Coronary artery (tissue), 2 donors: ENCODE results near the gene ARID2.

Experiments used
- DNase-seq: peaks from one replicate; pipeline ENCODE4 v3.0.0-alpha.2; 2017; ENCODE audit warnings: low spot score
- H3K27ac ChIP-seq, 2 donors: fragments of 200-600 bp; sonication (generic); one replicate each; pipeline ENCODE4 v1.5.1; 2016 to 2019
- H3K4me3 ChIP-seq: fragments of 200-600 bp; sonication (generic); 2 replicates; pipeline ENCODE4 v1.5.1; 2016; ENCODE audit warnings: mild to moderate bottlenecking, moderate library complexity
- TF ChIP-seq, protein P1 (sequence below): fragments of 200-600 bp; sonication (generic); IDR thresholded peaks from one replicate; pipeline ENCODE4 v1.5.1; 2019; ENCODE audit warnings: antibody characterized with exemption

ARID2 gene

DNA sequence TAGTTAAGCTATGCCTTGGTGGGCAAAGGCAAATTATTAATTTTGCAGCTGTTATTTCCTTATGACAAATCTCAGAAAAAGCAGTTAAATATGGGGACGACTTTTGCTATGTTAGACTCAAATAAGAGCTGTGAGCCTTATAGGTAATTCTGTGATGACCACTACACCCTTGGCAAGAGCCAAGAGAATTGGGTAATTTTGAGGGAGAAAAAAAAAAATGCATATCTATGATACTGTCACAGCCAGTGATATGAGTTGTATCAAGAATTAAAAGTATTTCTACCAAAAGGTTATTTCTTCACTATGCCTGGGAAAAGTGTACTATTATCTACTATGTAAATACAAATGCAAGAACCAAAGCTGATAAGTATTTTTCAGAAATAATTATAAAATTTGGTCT lies 216.9 kb downstream of the ARID2 start:
- TF ChIP-seq, protein P1, sequence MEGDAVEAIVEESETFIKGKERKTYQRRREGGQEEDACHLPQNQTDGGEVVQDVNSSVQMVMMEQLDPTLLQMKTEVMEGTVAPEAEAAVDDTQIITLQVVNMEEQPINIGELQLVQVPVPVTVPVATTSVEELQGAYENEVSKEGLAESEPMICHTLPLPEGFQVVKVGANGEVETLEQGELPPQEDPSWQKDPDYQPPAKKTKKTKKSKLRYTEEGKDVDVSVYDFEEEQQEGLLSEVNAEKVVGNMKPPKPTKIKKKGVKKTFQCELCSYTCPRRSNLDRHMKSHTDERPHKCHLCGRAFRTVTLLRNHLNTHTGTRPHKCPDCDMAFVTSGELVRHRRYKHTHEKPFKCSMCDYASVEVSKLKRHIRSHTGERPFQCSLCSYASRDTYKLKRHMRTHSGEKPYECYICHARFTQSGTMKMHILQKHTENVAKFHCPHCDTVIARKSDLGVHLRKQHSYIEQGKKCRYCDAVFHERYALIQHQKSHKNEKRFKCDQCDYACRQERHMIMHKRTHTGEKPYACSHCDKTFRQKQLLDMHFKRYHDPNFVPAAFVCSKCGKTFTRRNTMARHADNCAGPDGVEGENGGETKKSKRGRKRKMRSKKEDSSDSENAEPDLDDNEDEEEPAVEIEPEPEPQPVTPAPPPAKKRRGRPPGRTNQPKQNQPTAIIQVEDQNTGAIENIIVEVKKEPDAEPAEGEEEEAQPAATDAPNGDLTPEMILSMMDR = no peak
- no peak overlapping the region for H3K4me3 ChIP-seq

DNA sequence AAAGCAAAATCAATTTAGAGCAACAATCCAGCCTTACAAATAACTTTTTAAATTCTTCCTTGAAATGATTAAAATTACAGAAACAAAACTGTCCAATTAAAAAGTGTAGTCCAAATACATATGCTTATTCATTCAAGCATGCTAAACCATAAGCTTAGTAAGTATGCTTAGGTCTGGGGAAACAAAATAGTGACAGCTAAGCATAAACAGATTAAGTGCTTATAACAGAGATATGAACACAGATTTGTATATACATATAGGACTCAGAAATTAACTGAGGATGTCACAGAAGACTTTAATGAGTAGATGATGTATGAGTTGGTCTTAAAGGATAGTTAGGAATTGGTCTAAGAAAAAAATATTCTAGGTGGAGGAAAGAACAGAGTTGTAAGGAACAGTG lies 219.0 kb downstream of the ARID2 start:
- TF ChIP-seq, protein P1 = no peak
- DNase-seq = no peak

More for the DNA sequence above, 216.9 kb downstream of the ARID2 start:
- DNase-seq = no peak
- no peak overlapping the region for H3K27ac ChIP-seq

More for the DNA sequence above, 219.0 kb downstream of the ARID2 start:
- H3K27ac ChIP-seq = no peak overlapping the region
- H3K4me3 ChIP-seq = no peak overlapping the region
